ENCODE measurements around the gene MRPL22.
"Not testable (repeated sequence)": the region's sequence is repeated elsewhere in the genome, so short reads cannot be mapped to it uniquely, and the experiment has no call there.

MRPL22 gene

GRCh38 chr5:154899151-154899816 lies 41.6 kb upstream of the MRPL22 start:
- no peak for FAIRE-seq
- no peak for TF ChIP-seq CTCF (IDR thresholded peaks at IDR 0.05; ENCODE audit: insufficient read depth, missing control alignments)

GRCh38 chr5:154900066-154900465 lies 40.8 kb upstream of the MRPL22 start:
- no peak for TF ChIP-seq CTCF (IDR thresholded peaks at IDR 0.05; ENCODE audit: insufficient read depth, missing control alignments)
- no peak for FAIRE-seq
- DNase-seq (ENCODE audit: insufficient read length, low spot score) = no peak

More at GRCh38 chr5:154899151-154899816, 41.6 kb upstream of the MRPL22 start:
- no peak for DNase-seq (ENCODE audit: insufficient read length, low spot score)

- TF ChIP-seq CTCF (IDR thresholded peaks at IDR 0.05; ENCODE audit: insufficient read depth, missing control alignments) = no peak
- DNase-seq (ENCODE audit: insufficient read length, low spot score) (no peak), FAIRE-seq (no peak)
These were observed 39.6 kb upstream of the MRPL22 start for GRCh38 chr5:154901276-154901675.

GRCh38 chr5:154901913-154902312 lies 39.0 kb upstream of the MRPL22 start:
- no peak for TF ChIP-seq CTCF (IDR thresholded peaks at IDR 0.05; ENCODE audit: insufficient read depth, missing control alignments)
- no peak for DNase-seq (ENCODE audit: insufficient read length, low spot score)
- FAIRE-seq = no peak

GRCh38 chr5:154905601-154906000 lies 35.3 kb upstream of the MRPL22 start:
- FAIRE-seq; DNase-seq (ENCODE audit: insufficient read length, low spot score): not testable (repeated sequence)

GRCh38 chr5:154916874-154917273 lies 24.0 kb upstream of the MRPL22 start:
- no peak for FAIRE-seq
- no peak for TF ChIP-seq CTCF (IDR thresholded peaks at IDR 0.05; ENCODE audit: insufficient read depth, missing control alignments)

GRCh38 chr5:154917757-154918156 lies 23.1 kb upstream of the MRPL22 start:
- FAIRE-seq (no peak), DNase-seq (ENCODE audit: insufficient read length, low spot score) (no peak)
- TF ChIP-seq CTCF (IDR thresholded peaks at IDR 0.05; ENCODE audit: insufficient read depth, missing control alignments) = no peak

More at GRCh38 chr5:154916874-154917273, 24.0 kb upstream of the MRPL22 start:
- DNase-seq (ENCODE audit: insufficient read length, low spot score) = no peak
